ENCODE results near the gene KDM5A. TPM values are rescaled to one million over a fixed set of nuclear protein-coding genes. Genes with fewer than 3 reads are reported as not detected.

The KDM5A gene
- total and polyA plus RNA-seq, 8 donors, result 4.1 to 43.8 (median 23.0) TPM

DNA sequence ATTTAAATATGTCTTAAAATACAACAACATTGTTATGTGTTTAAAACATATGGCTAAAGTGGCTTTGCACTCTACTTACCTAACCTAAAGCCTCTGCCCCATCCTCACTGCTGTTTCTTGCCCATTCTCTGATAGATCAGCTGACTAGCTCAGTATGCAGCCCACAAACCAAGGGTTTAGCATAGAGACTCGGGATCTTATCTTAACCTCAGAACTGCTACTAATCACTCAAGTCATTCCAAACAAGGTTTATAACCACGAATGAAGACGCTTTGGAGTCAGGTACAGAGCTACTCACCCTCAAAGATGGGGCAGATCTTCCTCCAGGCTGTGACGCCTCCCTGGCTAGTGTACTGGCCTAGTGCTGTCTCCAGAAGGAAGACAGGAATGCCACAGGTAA, 145.7 kb downstream of the KDM5A start:
- no peaks in the 10 kb centered on the region for H3K4me1 ChIP-seq
- WGBS, 2 donors, result 40 to 52% methylated on average over 4 of the region's 4 CpGs
- intact Hi-C loops (cut with DNase I), result no loop called here
- H3K4me3 ChIP-seq, result no peak overlapping the region
- DNase-seq (no peak), ATAC-seq (no peak), FAIRE-seq (no peak)
- no peak overlapping the region for H3K27ac ChIP-seq
- H3K36me3 ChIP-seq, result no peaks in the 10 kb centered on the region
- TF ChIP-seq, protein P1, sequence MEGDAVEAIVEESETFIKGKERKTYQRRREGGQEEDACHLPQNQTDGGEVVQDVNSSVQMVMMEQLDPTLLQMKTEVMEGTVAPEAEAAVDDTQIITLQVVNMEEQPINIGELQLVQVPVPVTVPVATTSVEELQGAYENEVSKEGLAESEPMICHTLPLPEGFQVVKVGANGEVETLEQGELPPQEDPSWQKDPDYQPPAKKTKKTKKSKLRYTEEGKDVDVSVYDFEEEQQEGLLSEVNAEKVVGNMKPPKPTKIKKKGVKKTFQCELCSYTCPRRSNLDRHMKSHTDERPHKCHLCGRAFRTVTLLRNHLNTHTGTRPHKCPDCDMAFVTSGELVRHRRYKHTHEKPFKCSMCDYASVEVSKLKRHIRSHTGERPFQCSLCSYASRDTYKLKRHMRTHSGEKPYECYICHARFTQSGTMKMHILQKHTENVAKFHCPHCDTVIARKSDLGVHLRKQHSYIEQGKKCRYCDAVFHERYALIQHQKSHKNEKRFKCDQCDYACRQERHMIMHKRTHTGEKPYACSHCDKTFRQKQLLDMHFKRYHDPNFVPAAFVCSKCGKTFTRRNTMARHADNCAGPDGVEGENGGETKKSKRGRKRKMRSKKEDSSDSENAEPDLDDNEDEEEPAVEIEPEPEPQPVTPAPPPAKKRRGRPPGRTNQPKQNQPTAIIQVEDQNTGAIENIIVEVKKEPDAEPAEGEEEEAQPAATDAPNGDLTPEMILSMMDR (IDR thresholded peaks at IDR 0.05), result no peak
- H3K9me3 ChIP-seq, result no peaks in the 10 kb centered on the region
- no peaks in the 10 kb centered on the region for H3K27me3 ChIP-seq

DNA sequence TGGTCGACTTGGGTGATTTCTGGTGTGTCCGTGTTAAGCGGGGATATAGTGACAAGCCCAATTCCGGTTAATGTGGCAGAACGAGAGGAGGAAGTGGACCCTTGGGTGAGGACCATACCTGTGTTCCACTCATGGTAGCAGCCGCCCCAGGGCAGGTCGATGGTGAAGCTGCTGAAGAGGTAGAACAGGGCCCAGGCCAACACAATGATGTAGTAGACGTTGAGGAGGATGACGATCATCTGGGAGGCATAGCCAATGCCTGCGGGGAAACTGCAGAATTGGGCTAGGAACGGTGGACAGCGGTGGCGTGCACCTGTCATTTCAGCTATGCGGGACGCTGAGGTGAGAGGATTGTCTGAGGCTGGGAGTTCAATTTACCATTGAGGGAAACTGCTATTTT, 146.6 kb downstream of the KDM5A start:
- ATAC-seq, result no peak
- Histone ChIP-seq H3K4me1 (no peaks in the 10 kb centered on the region), H3K27ac (no peak overlapping the region), H3K27me3 (no peaks in the 10 kb centered on the region), H3K9me3 (no peaks in the 10 kb centered on the region), H3K4me3 (no peak overlapping the region), H3K36me3 (no peaks in the 10 kb centered on the region)
- no peak for DNase-seq
- 82 to 91% methylated on average over 15 of the region's 15 CpGs for WGBS, 2 donors
- intact Hi-C loops (cut with DNase I), result no loop called here
- no peak for FAIRE-seq
- TF ChIP-seq, protein P1 (IDR thresholded peaks at IDR 0.05), result no peak

DNA sequence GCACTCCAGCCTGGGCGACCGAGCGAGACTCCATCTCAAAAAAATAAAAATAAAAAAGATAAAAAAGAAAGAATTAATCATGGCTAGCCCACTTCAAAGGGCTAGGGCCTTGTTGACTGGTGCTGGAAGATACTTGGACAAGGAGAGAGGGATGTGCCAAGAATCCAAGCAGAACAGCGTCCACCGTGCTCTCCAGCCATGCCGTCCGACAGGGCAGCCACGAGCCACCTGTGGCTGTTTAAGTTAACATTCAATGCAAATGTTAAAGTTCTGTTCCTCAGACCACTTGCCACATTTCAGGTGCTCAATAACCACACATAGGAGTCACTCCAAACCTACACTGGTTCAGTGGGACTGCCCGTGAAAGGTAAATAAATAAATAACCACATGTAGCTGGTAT, 147.9 kb downstream of the KDM5A start:
- H3K9me3 ChIP-seq, result no peaks in the 10 kb centered on the region
- no peak overlapping the region for H3K27ac ChIP-seq
- H3K36me3 ChIP-seq, result no peaks in the 10 kb centered on the region
- DNase-seq, result no peak
- H3K4me3 ChIP-seq, result no peak overlapping the region
- intact Hi-C loops (cut with DNase I), result no loop called here
- TF ChIP-seq, protein P1 (IDR thresholded peaks at IDR 0.05), result no peak
- WGBS, 2 donors, result 88 to 97% methylated on average over 9 of the region's 9 CpGs
- H3K4me1 ChIP-seq, result no peaks in the 10 kb centered on the region
- ATAC-seq, result no peak
- H3K27me3 ChIP-seq, result no peaks in the 10 kb centered on the region
- no peak for FAIRE-seq

DNA sequence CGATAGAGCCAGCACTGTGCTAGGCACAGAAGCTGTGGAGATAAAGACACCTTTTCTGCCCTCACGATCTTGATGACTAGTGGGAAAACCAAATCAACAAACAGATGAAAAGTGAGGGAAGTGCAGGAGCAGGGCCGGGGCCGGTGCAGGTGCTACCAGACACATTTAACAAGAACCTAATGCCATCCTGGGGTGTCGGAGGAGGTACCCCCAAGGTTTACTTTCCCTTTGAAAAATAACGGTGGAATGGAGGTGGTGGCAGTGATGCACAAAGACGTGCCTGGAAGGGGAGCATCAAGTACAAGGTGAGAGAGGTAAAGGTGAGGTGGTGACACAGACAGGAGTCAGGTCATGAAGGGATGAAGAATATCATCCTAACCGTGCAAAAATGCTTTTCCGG, 148.6 kb downstream of the KDM5A start:
- H3K36me3 ChIP-seq, result no peaks in the 10 kb centered on the region
- H3K4me1 ChIP-seq, result no peaks in the 10 kb centered on the region
- H3K27ac ChIP-seq, result no peak overlapping the region
- TF ChIP-seq, protein P1 (IDR thresholded peaks at IDR 0.05), result no peak
- no peaks in the 10 kb centered on the region for H3K27me3 ChIP-seq
- DNase-seq, result no peak
- no peak for FAIRE-seq
- no peaks in the 10 kb centered on the region for H3K9me3 ChIP-seq
- 72 to 84% methylated on average over 9 of the region's 9 CpGs for WGBS, 2 donors
- ATAC-seq, result no peak
- intact Hi-C loops (cut with DNase I), result no loop called here
- H3K4me3 ChIP-seq, result no peak overlapping the region

DNA sequence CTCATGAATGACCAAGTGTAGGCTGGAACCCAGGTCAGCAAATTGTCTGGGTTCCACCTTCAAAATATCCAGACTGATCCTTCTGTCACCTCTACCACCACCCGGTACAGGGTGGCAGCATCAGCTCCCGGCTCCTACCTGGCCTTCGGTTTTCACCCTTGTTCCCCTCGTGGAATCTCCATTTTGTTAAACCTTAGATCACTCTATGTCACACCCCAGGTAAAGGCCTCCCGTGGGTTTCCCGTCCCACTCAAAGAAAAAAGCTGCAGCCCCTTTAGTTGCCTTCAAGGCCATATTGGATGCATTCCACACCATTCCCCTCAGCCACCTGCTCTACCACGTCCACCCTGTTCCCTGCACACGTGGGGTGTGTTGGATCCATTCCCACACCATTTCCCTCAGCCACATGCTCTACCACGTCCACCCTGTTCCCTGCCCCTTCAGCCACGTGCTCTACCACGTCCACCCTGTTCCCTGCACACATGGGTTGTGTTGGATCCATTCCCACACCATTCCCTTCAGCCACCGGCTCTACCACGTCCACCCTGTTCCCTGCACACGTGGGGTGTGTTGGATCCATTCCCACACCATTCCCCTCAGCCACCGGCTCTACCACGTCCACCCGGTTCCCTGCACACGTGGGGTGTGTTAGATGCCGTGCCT, 150.3 kb downstream of the KDM5A start:
- no peaks in the 10 kb centered on the region for H3K4me1 ChIP-seq
- no peak overlapping the region for H3K4me3 ChIP-seq
- TF ChIP-seq, protein P1 (IDR thresholded peaks at IDR 0.05), result no peak
- intact Hi-C loops (cut with DNase I), result no loop called here
- H3K36me3 ChIP-seq, result no peaks in the 10 kb centered on the region
- ATAC-seq (no peak), DNase-seq (no peak), FAIRE-seq (no peak)
- H3K27ac ChIP-seq, result no peak overlapping the region
- no peaks in the 10 kb centered on the region for H3K9me3 ChIP-seq
- H3K27me3 ChIP-seq, result no peaks in the 10 kb centered on the region
- 59 to 83% methylated on average over 18 to 19 of the region's 19 CpGs for WGBS, 2 donors

All from pancreas (tissue), 10 donors.